ENCODE results near the gene TUBGCP6.

Gene TUBGCP6

DNA sequence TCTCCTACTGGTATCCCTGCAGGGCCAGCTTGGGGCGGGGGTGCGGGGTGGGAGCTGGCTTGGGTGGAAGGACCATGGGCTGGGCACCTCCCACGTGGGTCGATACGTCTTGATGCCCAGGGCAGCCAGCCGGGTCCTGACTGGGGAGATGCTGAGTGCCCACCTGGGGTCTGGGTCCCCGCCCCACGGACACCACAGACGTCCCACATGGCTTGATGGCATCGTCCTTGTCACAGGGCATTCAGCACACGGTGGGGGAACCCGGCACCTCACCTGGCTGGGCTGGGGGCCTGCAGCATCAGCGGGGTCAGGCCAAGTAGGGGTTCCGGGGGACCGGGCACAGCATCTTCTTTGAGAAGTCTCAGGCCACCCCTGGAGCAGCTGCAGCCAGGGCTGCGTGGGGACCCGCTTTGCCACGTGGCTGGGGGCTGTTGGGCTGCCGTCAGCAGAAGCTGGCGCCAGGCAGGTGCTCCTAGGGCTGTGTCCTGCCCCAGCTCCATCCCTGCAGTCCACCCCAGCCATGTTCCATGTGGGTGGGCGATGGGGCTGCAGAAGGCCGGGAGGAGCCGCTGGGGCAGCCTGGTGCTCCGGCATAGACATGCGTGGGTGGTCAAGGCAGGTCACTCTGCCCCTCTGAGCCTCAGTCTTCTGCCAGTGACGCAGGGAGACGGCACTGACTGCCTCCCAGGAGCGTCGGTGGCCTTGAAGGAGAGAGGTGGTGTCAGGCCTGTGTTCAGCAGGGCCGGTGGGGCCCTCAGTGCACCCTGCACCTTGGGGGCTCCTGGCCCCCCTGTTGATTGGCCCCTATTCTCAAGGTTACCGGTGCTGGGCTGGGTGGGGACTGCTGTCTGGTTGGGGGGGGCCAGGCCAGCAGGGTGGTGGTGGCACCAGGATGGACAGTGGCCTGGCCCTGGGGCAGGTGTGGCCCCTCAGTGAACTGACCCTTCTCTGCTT lies 35.6 kb downstream of the TUBGCP6 start:
- Histone ChIP-seq H3K9me3 (ENCODE audit: control insufficient read depth, insufficient read depth, low read length) (no peaks in the 10 kb centered on the region), H3K79me2 (ENCODE audit: control insufficient read depth, low read length) (peaks cover 87% of the 10 kb centered on the region), H3K4me3 (ENCODE audit: low read length) (no peak overlapping the region), H3K4me2 (ENCODE audit: low read length) (no peak overlapping the region), H3F3A (ENCODE audit: control insufficient read depth, insufficient read depth) (peaks cover 8% of the 10 kb centered on the region), H3K36me3 (ENCODE audit: control insufficient read depth, low read length) (peaks cover 92% of the 10 kb centered on the region), H4K20me1 (ENCODE audit: control insufficient read depth, insufficient read depth, low read depth, low read length) (peaks cover 20% of the 10 kb centered on the region; the same call in 1 of the 2 replicates), H3K4me1 (ENCODE audit: control insufficient read depth, low read length) (peaks cover 33% of the 10 kb centered on the region), H3K27me3 (ENCODE audit: control insufficient read depth, low read length) (no peaks in the 10 kb centered on the region), H3K9me2 (replicated peaks; ENCODE audit: control insufficient read depth, low read length) (no peaks in the 10 kb centered on the region), H3K27ac (ENCODE audit: low read depth, low read length) (no peak overlapping the region)
- TF ChIP-seq EZH2phosphoT487 (IDR thresholded peaks at IDR 0.05; ENCODE audit: borderline replicate concordance, low read length) (no peak), CTCF (IDR thresholded peaks at IDR 0.05; ENCODE audit: low read depth, low read length, poor library complexity, severe bottlenecking) (no peak)

- Histone ChIP-seq H3K4me1 (ENCODE audit: control insufficient read depth, low read length) (peaks cover 39% of the 10 kb centered on the region), H3K36me3 (ENCODE audit: control insufficient read depth, low read length) (peaks cover 93% of the 10 kb centered on the region), H3K27ac (ENCODE audit: low read depth, low read length) (no peak overlapping the region), H3K4me2 (ENCODE audit: low read length) (no peak overlapping the region), H4K20me1 (ENCODE audit: control insufficient read depth, insufficient read depth, low read depth, low read length) (peaks cover 20% of the 10 kb centered on the region; the same call in 1 of the 2 replicates), H3K27me3 (ENCODE audit: control insufficient read depth, low read length) (no peaks in the 10 kb centered on the region), H3F3A (ENCODE audit: control insufficient read depth, insufficient read depth) (peaks cover 8% of the 10 kb centered on the region), H3K79me2 (ENCODE audit: control insufficient read depth, low read length) (peaks cover 87% of the 10 kb centered on the region), H3K9me2 (replicated peaks; ENCODE audit: control insufficient read depth, low read length) (no peaks in the 10 kb centered on the region), H3K4me3 (ENCODE audit: low read length) (no peak overlapping the region), H3K9me3 (ENCODE audit: control insufficient read depth, insufficient read depth, low read length) (no peaks in the 10 kb centered on the region)
- TF ChIP-seq EZH2phosphoT487 (IDR thresholded peaks at IDR 0.05; ENCODE audit: borderline replicate concordance, low read length), result no peak
- no peak for TF ChIP-seq CTCF (IDR thresholded peaks at IDR 0.05; ENCODE audit: low read depth, low read length, poor library complexity, severe bottlenecking)
These were observed 36.3 kb downstream of the TUBGCP6 start for GRCh38 chr22:50208430-50208938.

DNA sequence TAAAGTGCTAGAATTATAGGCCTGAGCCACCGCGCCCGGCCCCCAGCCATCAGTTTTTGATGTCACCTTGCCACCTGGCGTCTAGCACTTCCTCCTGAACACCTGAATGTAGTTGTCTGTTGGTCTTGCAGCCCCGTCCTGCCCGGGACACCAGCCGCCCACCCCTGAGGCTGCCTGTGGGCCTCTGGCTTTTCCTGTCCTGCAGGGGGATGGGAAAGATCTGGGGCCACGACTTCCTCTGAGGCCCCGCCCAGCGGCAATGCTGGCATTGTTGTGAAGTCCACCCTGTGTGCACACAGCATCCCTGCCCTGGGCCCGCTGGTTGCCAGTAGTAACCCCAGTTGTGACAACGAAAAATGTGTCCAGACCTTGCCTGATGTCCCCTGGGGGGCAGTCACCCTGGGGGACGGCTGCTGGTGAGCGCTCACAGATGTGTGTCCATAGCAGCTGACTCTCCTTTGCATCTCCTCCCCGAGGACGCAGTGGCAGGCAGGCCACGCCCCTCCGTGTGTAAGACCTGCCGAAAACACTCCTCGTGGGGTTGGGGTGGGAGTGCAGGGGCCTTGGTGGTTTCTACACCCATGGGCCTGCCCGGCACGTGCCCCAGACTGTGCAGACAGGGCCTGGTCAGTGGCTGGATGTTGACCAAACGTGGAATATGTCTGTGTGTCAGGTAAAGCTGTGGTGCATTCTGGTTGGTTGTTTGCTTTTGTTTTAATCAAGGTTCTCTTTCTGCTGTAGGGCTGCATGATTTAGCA lies 37.3 kb downstream of the TUBGCP6 start:
- TF ChIP-seq CTCF (IDR thresholded peaks at IDR 0.05; ENCODE audit: low read depth, low read length, poor library complexity, severe bottlenecking) (no peak), EZH2phosphoT487 (IDR thresholded peaks at IDR 0.05; ENCODE audit: borderline replicate concordance, low read length) (no peak)
- Histone ChIP-seq H3K79me2 (ENCODE audit: control insufficient read depth, low read length) (peaks cover 87% of the 10 kb centered on the region), H3K4me3 (ENCODE audit: low read length) (no peak overlapping the region), H3K36me3 (ENCODE audit: control insufficient read depth, low read length) (peaks cover 93% of the 10 kb centered on the region), H3K27ac (ENCODE audit: low read depth, low read length) (peak overlapping the region; percentile 29), H3K4me1 (ENCODE audit: control insufficient read depth, low read length) (peaks cover 48% of the 10 kb centered on the region), H3K9me3 (ENCODE audit: control insufficient read depth, insufficient read depth, low read length) (no peaks in the 10 kb centered on the region), H4K20me1 (ENCODE audit: control insufficient read depth, insufficient read depth, low read depth, low read length) (peaks cover 20% of the 10 kb centered on the region; the same call in 1 of the 2 replicates), H3K4me2 (ENCODE audit: low read length) (no peak overlapping the region), H3K27me3 (ENCODE audit: control insufficient read depth, low read length) (no peaks in the 10 kb centered on the region), H3K9me2 (replicated peaks; ENCODE audit: control insufficient read depth, low read length) (no peaks in the 10 kb centered on the region), H3F3A (ENCODE audit: control insufficient read depth, insufficient read depth) (peaks cover 8% of the 10 kb centered on the region)
